Activated naive CD8-positive, alpha-beta T cell (primary cell): Measurements from ENCODE around the gene CDH13.

Experiments
- H3K27ac Mint-ChIP-seq: one replicate; pipeline ENCODE4 v1.8.0; 2021; ENCODE audit warnings: mixed read lengths
- H3K27me3 Mint-ChIP-seq: one replicate; pipeline ENCODE4 v1.8.0; 2021; ENCODE audit warnings: mixed read lengths
- H3K36me3 Mint-ChIP-seq: one replicate; pipeline ENCODE4 v1.8.0; 2021; ENCODE audit warnings: mixed read lengths
- H3K4me1 Mint-ChIP-seq: one replicate; pipeline ENCODE4 v1.8.0; 2021; ENCODE audit warnings: low read depth, mixed read lengths
- H3K4me3 Mint-ChIP-seq: one replicate; pipeline ENCODE4 v1.8.0; 2021; ENCODE audit warnings: mild to moderate bottlenecking, mixed read lengths
- H3K9me3 Mint-ChIP-seq: one replicate; pipeline ENCODE4 v1.8.0; 2021; ENCODE audit warnings: low read depth, mixed read lengths

CDH13 gene

GRCh38 chr16:83200005-83200779, 573.4 kb downstream of the CDH13 start:
- H3K36me3 Mint-ChIP-seq: no peaks in the 10 kb centered on the region
- no peak overlapping the region for H3K4me3 Mint-ChIP-seq
- H3K27ac Mint-ChIP-seq: no peak overlapping the region
- no peaks in the 10 kb centered on the region for H3K27me3 Mint-ChIP-seq
- H3K4me1 Mint-ChIP-seq: no peaks in the 10 kb centered on the region
- H3K9me3 Mint-ChIP-seq: no peaks in the 10 kb centered on the region

GRCh38 chr16:83201748-83202147, 575.0 kb downstream of the CDH13 start:
- no peaks in the 10 kb centered on the region for H3K9me3 Mint-ChIP-seq
- no peaks in the 10 kb centered on the region for H3K4me1 Mint-ChIP-seq
- H3K27ac Mint-ChIP-seq: no peak overlapping the region
- no peaks in the 10 kb centered on the region for H3K27me3 Mint-ChIP-seq
- H3K36me3 Mint-ChIP-seq: no peaks in the 10 kb centered on the region
- no peak overlapping the region for H3K4me3 Mint-ChIP-seq

GRCh38 chr16:83205896-83206295, 579.1 kb downstream of the CDH13 start:
- H3K4me3 Mint-ChIP-seq: no peak overlapping the region
- no peaks in the 10 kb centered on the region for H3K9me3 Mint-ChIP-seq
- H3K27me3 Mint-ChIP-seq: no peaks in the 10 kb centered on the region
- no peaks in the 10 kb centered on the region for H3K36me3 Mint-ChIP-seq
- no peak overlapping the region for H3K27ac Mint-ChIP-seq
- no peaks in the 10 kb centered on the region for H3K4me1 Mint-ChIP-seq

- Mint-ChIP-seq H3K36me3 (no peaks in the 10 kb centered on the region), H3K27ac (no peak overlapping the region), H3K27me3 (no peaks in the 10 kb centered on the region), H3K4me1 (no peaks in the 10 kb centered on the region), H3K4me3 (no peak overlapping the region), H3K9me3 (no peaks in the 10 kb centered on the region)
These were observed 579.7 kb downstream of the CDH13 start for GRCh38 chr16:83206426-83206825.

- no peaks in the 10 kb centered on the region for H3K4me1 Mint-ChIP-seq
- H3K27me3 Mint-ChIP-seq: no peaks in the 10 kb centered on the region
- H3K36me3 Mint-ChIP-seq: no peaks in the 10 kb centered on the region
- H3K27ac Mint-ChIP-seq: no peak overlapping the region
- H3K4me3 Mint-ChIP-seq: no peak overlapping the region
- no peaks in the 10 kb centered on the region for H3K9me3 Mint-ChIP-seq
These were observed 584.9 kb downstream of the CDH13 start for GRCh38 chr16:83211711-83212110.

GRCh38 chr16:83212301-83212841, 585.6 kb downstream of the CDH13 start:
- H3K4me1 Mint-ChIP-seq: no peaks in the 10 kb centered on the region

GRCh38 chr16:83214671-83215070, 587.9 kb downstream of the CDH13 start:
- no peak overlapping the region for H3K4me3 Mint-ChIP-seq
- H3K27me3 Mint-ChIP-seq: no peaks in the 10 kb centered on the region
- H3K27ac Mint-ChIP-seq: no peak overlapping the region
- no peaks in the 10 kb centered on the region for H3K4me1 Mint-ChIP-seq
- H3K9me3 Mint-ChIP-seq: no peaks in the 10 kb centered on the region
- H3K36me3 Mint-ChIP-seq: no peaks in the 10 kb centered on the region

More at GRCh38 chr16:83212301-83212841, 585.6 kb downstream of the CDH13 start:
- Mint-ChIP-seq H3K4me3 (no peak overlapping the region), H3K36me3 (no peaks in the 10 kb centered on the region), H3K27ac (no peak overlapping the region), H3K27me3 (no peaks in the 10 kb centered on the region), H3K9me3 (no peaks in the 10 kb centered on the region)

- Mint-ChIP-seq H3K4me1 (no peaks in the 10 kb centered on the region), H3K4me3 (no peak overlapping the region), H3K27me3 (no peaks in the 10 kb centered on the region), H3K27ac (no peak overlapping the region), H3K9me3 (no peaks in the 10 kb centered on the region), H3K36me3 (no peaks in the 10 kb centered on the region)
These were observed 588.7 kb downstream of the CDH13 start for GRCh38 chr16:83215406-83216001.

- no peaks in the 10 kb centered on the region for H3K9me3 Mint-ChIP-seq
- H3K36me3 Mint-ChIP-seq: no peaks in the 10 kb centered on the region
- H3K4me1 Mint-ChIP-seq: no peaks in the 10 kb centered on the region
- H3K27ac Mint-ChIP-seq: no peak overlapping the region
- no peak overlapping the region for H3K4me3 Mint-ChIP-seq
- H3K27me3 Mint-ChIP-seq: peaks cover 1% of the 10 kb centered on the region
These were observed 592.5 kb downstream of the CDH13 start for GRCh38 chr16:83219285-83219684.

- H3K9me3 Mint-ChIP-seq: no peaks in the 10 kb centered on the region
- H3K4me1 Mint-ChIP-seq: no peaks in the 10 kb centered on the region
- peaks cover 1% of the 10 kb centered on the region for H3K27me3 Mint-ChIP-seq
- no peak overlapping the region for H3K4me3 Mint-ChIP-seq
- no peak overlapping the region for H3K27ac Mint-ChIP-seq
- no peaks in the 10 kb centered on the region for H3K36me3 Mint-ChIP-seq
These were observed 593.3 kb downstream of the CDH13 start for GRCh38 chr16:83220066-83220465.

- Mint-ChIP-seq H3K36me3 (no peaks in the 10 kb centered on the region), H3K27ac (no peak overlapping the region), H3K4me3 (no peak overlapping the region), H3K9me3 (no peaks in the 10 kb centered on the region), H3K27me3 (peaks cover 3% of the 10 kb centered on the region), H3K4me1 (no peaks in the 10 kb centered on the region)
These were observed 597.9 kb downstream of the CDH13 start for GRCh38 chr16:83224642-83225041.

- Mint-ChIP-seq H3K27me3 (peaks cover 2% of the 10 kb centered on the region), H3K27ac (no peak overlapping the region), H3K4me1 (no peaks in the 10 kb centered on the region), H3K4me3 (no peak overlapping the region), H3K9me3 (no peaks in the 10 kb centered on the region), H3K36me3 (no peaks in the 10 kb centered on the region)
These were observed 600.6 kb downstream of the CDH13 start for GRCh38 chr16:83227336-83227735.

- no peaks in the 10 kb centered on the region for H3K9me3 Mint-ChIP-seq
- H3K4me1 Mint-ChIP-seq: no peaks in the 10 kb centered on the region
- H3K27ac Mint-ChIP-seq: no peak overlapping the region
- no peaks in the 10 kb centered on the region for H3K36me3 Mint-ChIP-seq
- no peak overlapping the region for H3K4me3 Mint-ChIP-seq
- peaks cover 2% of the 10 kb centered on the region for H3K27me3 Mint-ChIP-seq
These were observed 605.0 kb downstream of the CDH13 start for GRCh38 chr16:83231729-83232128.

- Mint-ChIP-seq H3K9me3 (no peaks in the 10 kb centered on the region), H3K4me3 (no peak overlapping the region), H3K4me1 (no peaks in the 10 kb centered on the region), H3K27ac (no peak overlapping the region), H3K36me3 (no peaks in the 10 kb centered on the region), H3K27me3 (peaks cover 2% of the 10 kb centered on the region)
These were observed 606.4 kb downstream of the CDH13 start for GRCh38 chr16:83233153-83233552.

- no peak overlapping the region for H3K27ac Mint-ChIP-seq
- H3K27me3 Mint-ChIP-seq: no peaks in the 10 kb centered on the region
- H3K9me3 Mint-ChIP-seq: peaks cover 8% of the 10 kb centered on the region
- H3K4me1 Mint-ChIP-seq: no peaks in the 10 kb centered on the region
- no peak overlapping the region for H3K4me3 Mint-ChIP-seq
- H3K36me3 Mint-ChIP-seq: no peaks in the 10 kb centered on the region
These were observed 612.4 kb downstream of the CDH13 start for GRCh38 chr16:83238949-83239691.
